MCF 10A (cell line): ENCODE results near the gene SSR4. TPM values are rescaled to one million over a fixed set of nuclear protein-coding genes. Genes with fewer than 3 reads are reported as not detected.

Source experiments
- BruUV-seq: library from RNA; stranded (reverse); fragments of 400-500 nt; replicated peaks from 2 replicates; lab custom pipeline; 2021; lab: Mats Ljungman, UMichigan
- CTCF ChIA-PET: fragments of 300-600 bp; sonication (Branson Sonifier 250); formaldehyde crosslinking; extraction: SDS; loops from one replicate; lab custom pipeline; 2021; ENCODE audit warnings: antibody characterized with exemption, inconsistent platforms; lab: Yijun Ruan, JAX
- POLR2A ChIA-PET: fragments of 300-600, 350-650 bp; sonication (Branson Sonifier 250); formaldehyde crosslinking; extraction: SDS; loops from one replicate; lab custom pipeline; 2020; ENCODE audit warnings: antibody characterized with exemption, inconsistent platforms; lab: Yijun Ruan, JAX
- DNase-seq: peaks from one replicate; pipeline ENCODE4 v3.0.0-alpha.2; 2018; ENCODE audit not compliant: unreplicated experiment
- H3K27ac Mint-ChIP-seq: one replicate; pipeline ENCODE4 v1.8.0; 2022; ENCODE audit warnings: mild to moderate bottlenecking, low read depth, mixed read lengths; ENCODE audit not compliant: unreplicated experiment
- H3K27me3 Mint-ChIP-seq: one replicate; pipeline ENCODE4 v1.8.0; 2022; ENCODE audit warnings: mixed read lengths; ENCODE audit not compliant: insufficient read depth, unreplicated experiment
- H3K36me3 Mint-ChIP-seq: one replicate; pipeline ENCODE4 v1.8.0; 2022; ENCODE audit warnings: mild to moderate bottlenecking, moderate library complexity, mixed read lengths; ENCODE audit not compliant: insufficient read depth, unreplicated experiment
- H3K4me1 Mint-ChIP-seq: one replicate; pipeline ENCODE4 v1.8.0; 2022; ENCODE audit warnings: mixed read lengths; ENCODE audit not compliant: insufficient read depth, unreplicated experiment
- H3K4me3 Mint-ChIP-seq: one replicate; pipeline ENCODE4 v1.8.0; 2022; ENCODE audit warnings: mild to moderate bottlenecking, moderate library complexity, mixed read lengths; ENCODE audit not compliant: unreplicated experiment
- H3K9me3 Mint-ChIP-seq: one replicate; pipeline ENCODE4 v1.8.0; 2022; ENCODE audit warnings: mixed read lengths; ENCODE audit not compliant: unreplicated experiment
- CTCF ChIP-seq: fragments of 200-600 bp; IDR thresholded peaks from one replicate; pipeline ENCODE4 v1.8.0; 2022; ENCODE audit warnings: antibody characterized with exemption, mild to moderate bottlenecking; ENCODE audit not compliant: unreplicated experiment
- intact Hi-C: fragments of 100-400 bp; cut with micrococcal nuclease; formaldehyde crosslinking; loops from 2 replicates; pipeline ENCODE4 v1.14.1; 2022
- total RNA-seq: library from RNA; stranded (reverse); gene quantifications from 2 replicates; pipeline ENCODE4 v1.2.3, GENCODE V29; 2022

Gene SSR4
- total RNA-seq, 1 experiment from 2014 or later: 328 TPM

- ChIA-PET POLR2A (no interaction called here), CTCF (no interaction called here)
- H3K36me3 Mint-ChIP-seq: peaks cover 2% of the 10 kb centered on the region
- intact Hi-C loops: no loop called here
- H3K27me3 Mint-ChIP-seq: peaks cover 33% of the 10 kb centered on the region
- no peak overlapping the region for H3K4me3 Mint-ChIP-seq
- no peaks in the 10 kb centered on the region for H3K4me1 Mint-ChIP-seq
- BruUV-seq: no TSS peak
- H3K27ac Mint-ChIP-seq: no peak overlapping the region
- DNase-seq: no peak
- no peak for TF ChIP-seq CTCF
- peaks cover 17% of the 10 kb centered on the region for H3K9me3 Mint-ChIP-seq
Measured at GRCh38 chrX:153750127-153750774, 44.2 kb upstream of the SSR4 start.

DNA sequence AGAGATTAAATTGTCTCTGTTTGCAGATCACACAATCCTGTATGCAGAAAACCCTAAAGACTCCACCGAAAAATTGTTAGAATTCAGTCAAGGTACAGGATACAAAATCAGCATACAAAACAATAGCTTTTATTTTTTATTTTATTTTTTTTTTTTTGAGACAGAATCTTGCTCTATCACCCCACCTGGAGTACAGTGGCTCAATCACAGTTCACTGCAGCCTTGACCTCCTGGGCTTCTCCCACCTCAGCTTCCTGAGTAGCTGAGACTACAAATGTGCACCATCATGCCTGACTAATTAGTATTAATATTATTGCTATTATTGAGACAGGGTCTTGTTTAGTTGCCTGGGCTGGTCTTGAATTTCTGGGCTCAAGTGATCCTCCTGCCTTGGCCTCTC, 39.3 kb upstream of the SSR4 start:
- no peaks in the 10 kb centered on the region for H3K4me1 Mint-ChIP-seq
- ChIA-PET CTCF (interaction anchor here (0.5 to 1.0 kb wide), 6 partner anchors 8 to 595 kb away, joined by 3 to 6 read pairs (median 3); partner anchors contain the start of gene NAA10), POLR2A (interaction anchor here (0.6 kb wide), 1 partner anchor 563 kb away, joined by 3 read pairs; no protein-coding TSS in a partner anchor)
- intact Hi-C loops: no loop called here
- no peak for DNase-seq
- peaks cover 4% of the 10 kb centered on the region for H3K27me3 Mint-ChIP-seq
- no peak overlapping the region for H3K27ac Mint-ChIP-seq
- no peaks in the 10 kb centered on the region for H3K36me3 Mint-ChIP-seq
- H3K9me3 Mint-ChIP-seq: peaks cover 1% of the 10 kb centered on the region
- no peak overlapping the region for H3K4me3 Mint-ChIP-seq
- BruUV-seq: no TSS peak
- TF ChIP-seq CTCF: no peak

- CTCF ChIA-PET: interaction anchor here (0.9 to 6.6 kb wide), 3 partner anchors 122 to 206 kb away, joined by 3 to 51 read pairs (median 9); no protein-coding TSS in a partner anchor
- no peak overlapping the region for H3K4me3 Mint-ChIP-seq
- H3K9me3 Mint-ChIP-seq: no peaks in the 10 kb centered on the region
- no peak for DNase-seq
- BruUV-seq: no TSS peak
- no peaks in the 10 kb centered on the region for H3K27me3 Mint-ChIP-seq
- H3K36me3 Mint-ChIP-seq: no peaks in the 10 kb centered on the region
- no peak for TF ChIP-seq CTCF
- POLR2A ChIA-PET: no interaction called here
- intact Hi-C loops: loop anchor here (5.0 kb wide), 1 partner anchor 770 kb away; no protein-coding TSS in a partner anchor
- H3K4me1 Mint-ChIP-seq: peaks cover 6% of the 10 kb centered on the region
- no peak overlapping the region for H3K27ac Mint-ChIP-seq
Measured at GRCh38 chrX:153761863-153762262, 32.6 kb upstream of the SSR4 start.

DNA sequence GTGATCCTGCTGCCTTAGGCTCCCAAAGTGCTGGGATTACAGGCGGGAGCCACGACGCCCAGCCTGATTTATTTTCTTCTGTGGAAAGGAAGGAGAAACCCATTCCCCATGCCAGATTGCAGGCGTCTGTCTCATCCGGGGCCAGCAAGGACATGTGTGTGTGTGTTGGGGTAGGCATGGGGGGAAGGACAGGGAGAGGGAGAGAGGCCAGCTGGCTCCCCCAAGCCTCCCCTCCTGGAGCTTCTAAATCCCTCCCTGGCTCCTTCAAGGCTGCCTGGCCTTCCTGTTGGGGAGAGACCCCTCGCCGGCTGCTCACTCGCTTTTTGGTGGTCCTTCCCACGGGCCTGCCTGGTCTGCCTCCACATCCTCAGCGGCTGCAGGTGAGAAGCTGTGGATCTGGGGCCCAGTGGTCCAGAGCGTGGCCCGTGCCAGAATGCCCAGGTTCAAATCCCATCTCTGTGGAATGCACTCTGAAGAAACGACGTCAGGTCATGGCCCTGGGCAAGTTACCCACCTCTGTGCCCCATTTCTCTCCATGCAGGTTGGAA, 31.8 kb upstream of the SSR4 start:
- intact Hi-C loops: loop anchor here (5.0 kb wide), 1 partner anchor 770 kb away; no protein-coding TSS in a partner anchor
- ChIA-PET CTCF (interaction anchor here (0.6 to 6.6 kb wide), 16 partner anchors 15 to 857 kb away, joined by 3 to 51 read pairs (median 3); partner anchors contain the start of gene ATP2B3), POLR2A (interaction anchor here (0.6 to 1.5 kb wide), 4 partner anchors 54 to 410 kb away, joined by 3 to 8 read pairs (median 4); no protein-coding TSS in a partner anchor)
- Mint-ChIP-seq H3K4me1 (peaks cover 6% of the 10 kb centered on the region), H3K27me3 (no peaks in the 10 kb centered on the region), H3K27ac (no peak overlapping the region), H3K36me3 (no peaks in the 10 kb centered on the region), H3K4me3 (no peak overlapping the region), H3K9me3 (no peaks in the 10 kb centered on the region)
- DNase-seq: no peak
- no peak for TF ChIP-seq CTCF
- BruUV-seq: no TSS peak
